GM19438 (cell line): ENCODE data around the gene SUB1.
"Not testable (repeated sequence)": the region's sequence is repeated elsewhere in the genome, so short reads cannot be mapped to it uniquely, and the experiment has no call there.

Experiments used
- ATAC-seq: cut with Tn5 transposase; IDR thresholded peaks from one replicate; pipeline ENCODE4 v1.9.1; 2021; ENCODE audit warnings: low read depth; ENCODE audit not compliant: unreplicated experiment

The SUB1 gene

DNA sequence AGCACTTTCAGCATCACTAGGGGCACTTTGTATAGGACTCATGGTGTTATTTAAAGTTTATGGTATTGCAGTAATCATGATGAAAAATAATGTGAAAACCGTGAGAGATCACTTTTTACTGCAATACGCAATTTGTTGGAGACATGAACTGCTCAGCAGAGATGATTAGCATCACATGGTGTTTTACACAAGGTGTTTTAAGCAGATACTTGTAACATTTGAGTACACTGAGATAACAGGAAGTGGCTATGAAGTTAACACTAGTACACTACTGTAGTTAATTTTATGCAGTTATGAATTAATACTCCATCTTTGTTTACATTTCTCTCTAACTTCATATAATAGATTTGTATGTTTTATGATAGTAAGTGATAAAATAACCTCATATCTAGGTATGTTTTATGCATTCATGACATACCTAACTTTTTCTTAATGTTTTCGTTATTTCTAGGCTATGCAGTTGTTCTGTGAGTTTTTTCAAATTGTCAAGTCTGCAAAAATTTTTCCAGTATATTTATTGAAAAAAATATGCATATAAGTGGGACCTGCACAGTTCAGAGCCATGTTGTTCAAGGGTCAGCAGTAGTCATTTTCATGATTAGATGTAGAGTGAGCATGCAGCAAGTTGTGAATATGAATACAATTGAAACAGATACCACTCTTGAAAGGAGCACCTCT lies 13.0 kb downstream of the SUB1 start:
- no peak for ATAC-seq

DNA sequence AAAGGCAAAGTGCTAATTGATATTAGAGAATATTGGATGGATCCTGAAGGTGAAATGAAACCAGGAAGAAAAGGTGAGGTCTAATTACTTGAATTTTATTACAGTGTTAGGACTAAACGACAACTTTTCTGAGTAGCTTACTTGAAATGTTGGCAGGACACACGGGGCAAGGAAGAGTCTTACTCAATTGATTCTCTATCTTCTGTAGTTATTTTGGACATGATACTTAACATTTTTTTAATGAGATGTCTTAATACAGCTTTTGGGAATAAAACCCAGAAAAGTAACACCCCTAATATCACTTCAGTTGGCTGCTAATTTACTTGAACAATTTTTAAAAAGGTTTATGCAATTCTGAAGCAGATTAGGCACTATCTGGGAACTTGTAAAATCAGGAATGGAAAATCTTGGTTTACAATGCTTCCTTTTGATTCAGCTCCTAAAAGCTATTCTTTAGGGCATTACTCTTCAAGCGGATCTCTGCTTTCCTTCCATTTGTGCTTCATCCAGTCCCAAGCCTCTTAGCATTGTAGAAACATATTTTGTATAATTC lies 13.7 kb downstream of the SUB1 start:
- no peak for ATAC-seq

DNA sequence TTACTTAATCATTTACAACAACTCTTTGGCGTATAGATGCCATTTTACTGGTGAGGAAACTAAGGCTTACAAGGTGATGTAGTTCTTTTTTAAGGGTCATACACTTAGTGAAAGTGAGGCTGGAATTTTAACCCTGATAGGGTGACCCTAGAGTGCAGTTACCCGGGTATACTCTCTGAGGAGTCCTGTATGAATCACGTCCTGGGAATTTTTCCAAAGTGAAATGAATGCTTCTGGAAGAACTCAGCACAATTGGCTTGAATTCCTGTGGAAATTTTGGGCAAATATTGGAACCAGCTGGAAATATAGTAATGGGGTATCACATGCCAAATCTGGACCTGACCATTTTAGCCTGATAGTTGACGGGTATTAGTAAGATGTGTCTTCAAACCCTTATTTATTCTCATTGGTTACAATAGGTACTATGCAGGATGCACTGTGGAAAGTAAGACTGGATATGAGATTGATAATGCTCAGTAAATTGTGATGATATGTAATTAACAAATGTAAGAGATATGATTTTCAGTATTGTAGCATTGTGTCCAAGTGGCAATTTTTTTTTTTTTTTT lies 14.8 kb downstream of the SUB1 start:
- no peak for ATAC-seq

DNA sequence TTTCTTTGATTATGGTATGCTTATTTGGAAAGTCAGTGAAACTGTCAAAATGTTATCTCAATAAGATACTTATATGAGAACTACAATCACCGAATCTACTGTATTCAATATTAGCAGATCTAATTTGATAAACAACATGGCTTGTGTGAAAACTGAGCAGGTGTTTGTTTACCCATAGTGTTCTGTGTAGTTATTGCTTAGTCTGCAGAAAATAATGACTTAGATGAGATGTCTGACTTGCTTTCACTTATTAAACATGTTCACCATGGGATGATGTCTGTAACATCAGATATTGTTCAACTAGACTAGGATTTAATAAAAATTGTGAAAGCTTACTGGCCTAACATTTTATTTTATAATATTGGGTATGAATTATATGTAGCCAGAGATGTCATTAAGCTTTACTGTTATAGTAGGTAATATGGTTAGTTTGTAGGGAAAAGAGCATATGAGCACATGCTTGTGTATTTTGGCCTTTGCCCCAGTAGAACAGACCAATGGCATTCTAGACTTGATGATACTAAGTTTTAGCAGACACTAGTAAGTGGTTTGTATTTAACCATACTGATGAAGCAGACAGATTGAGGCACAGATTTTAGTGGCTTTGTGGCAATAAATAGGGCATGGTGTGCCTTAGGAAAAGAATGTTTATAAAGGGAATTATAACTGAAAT lies 16.4 kb downstream of the SUB1 start:
- no peak for ATAC-seq

DNA sequence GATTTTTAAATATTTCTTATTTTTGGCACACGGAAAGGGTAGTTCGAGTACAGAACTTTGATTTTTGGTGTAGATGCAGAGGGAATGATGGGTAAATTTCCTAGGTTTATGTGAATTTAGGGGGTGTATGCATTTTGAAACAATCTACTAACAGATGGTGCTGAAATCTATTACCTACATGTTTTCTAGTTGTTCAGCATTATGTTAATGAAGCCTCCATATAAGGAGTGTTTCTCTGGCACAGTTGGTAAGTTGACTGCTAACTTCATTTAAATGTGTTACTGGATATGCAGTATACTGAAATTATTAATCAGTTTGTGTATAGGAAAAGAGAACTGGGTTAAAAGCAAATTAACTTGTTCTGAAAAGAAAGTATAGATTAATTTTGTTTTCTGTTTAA lies 17.5 kb downstream of the SUB1 start:
- no peak for ATAC-seq

DNA sequence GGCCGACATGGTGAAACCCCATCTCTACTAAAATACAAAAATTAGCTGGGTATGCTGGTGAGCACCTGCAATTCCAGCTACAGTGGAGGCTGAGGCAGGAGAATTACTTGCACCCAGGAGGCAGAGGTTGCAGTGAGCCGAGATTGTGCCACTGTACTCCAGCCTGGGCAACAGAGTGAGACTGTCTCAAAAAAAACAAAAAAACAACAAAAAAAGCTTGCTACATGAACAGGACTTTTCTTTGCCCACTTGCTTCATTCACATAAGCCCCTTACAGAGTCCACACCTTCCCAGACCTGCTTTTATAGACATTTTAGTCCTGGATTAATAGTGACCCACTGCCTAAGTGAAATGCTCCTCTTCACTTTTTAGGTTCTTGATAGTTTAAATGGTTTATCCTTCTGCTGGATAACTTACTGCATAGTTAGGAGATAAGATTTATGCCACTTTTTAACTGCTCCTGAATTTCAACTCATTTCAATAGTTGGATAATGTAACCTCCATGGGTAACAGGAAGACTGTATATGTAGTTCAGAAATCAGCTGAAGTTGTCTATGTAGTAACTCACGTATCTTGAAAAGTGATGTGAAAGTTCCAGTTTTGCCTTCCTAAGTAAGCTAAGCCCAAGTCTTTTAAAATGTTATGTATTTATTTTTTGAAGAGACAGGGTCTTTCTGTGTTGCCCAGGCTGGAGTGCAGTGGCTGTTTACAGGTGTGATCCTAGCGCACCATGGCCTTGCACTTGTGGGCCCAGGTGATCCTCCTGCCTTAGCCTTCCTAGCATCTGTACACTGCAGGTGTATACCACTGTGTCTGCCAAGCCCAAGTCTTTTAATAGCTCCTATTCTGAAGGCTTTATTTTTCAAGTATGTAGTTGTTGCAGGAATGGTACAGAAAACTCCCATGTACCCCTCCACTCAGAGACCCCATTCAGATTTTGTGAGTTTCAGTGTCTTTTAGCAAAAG lies 19.7 kb downstream of the SUB1 start:
- ATAC-seq: no peak

DNA sequence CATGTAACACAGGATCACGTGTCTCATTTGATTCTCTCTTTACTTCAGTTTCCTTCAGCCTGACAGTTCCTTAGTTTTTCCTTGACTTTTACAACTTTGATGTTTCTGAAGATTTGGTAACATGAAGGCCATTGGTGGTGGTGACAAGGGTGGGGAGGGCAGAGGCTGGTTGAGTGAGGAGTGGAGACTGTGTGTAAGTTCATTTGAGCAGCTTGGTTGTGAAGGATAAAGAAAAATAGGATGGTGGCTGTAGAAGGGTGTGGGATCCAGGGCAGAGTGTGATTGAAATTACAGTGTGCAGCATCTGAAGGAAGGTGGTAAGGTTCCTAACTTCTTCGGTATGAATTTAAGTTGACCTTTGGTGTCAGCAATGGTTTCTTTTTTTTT lies 20.4 kb downstream of the SUB1 start:
- ATAC-seq: no peak

DNA sequence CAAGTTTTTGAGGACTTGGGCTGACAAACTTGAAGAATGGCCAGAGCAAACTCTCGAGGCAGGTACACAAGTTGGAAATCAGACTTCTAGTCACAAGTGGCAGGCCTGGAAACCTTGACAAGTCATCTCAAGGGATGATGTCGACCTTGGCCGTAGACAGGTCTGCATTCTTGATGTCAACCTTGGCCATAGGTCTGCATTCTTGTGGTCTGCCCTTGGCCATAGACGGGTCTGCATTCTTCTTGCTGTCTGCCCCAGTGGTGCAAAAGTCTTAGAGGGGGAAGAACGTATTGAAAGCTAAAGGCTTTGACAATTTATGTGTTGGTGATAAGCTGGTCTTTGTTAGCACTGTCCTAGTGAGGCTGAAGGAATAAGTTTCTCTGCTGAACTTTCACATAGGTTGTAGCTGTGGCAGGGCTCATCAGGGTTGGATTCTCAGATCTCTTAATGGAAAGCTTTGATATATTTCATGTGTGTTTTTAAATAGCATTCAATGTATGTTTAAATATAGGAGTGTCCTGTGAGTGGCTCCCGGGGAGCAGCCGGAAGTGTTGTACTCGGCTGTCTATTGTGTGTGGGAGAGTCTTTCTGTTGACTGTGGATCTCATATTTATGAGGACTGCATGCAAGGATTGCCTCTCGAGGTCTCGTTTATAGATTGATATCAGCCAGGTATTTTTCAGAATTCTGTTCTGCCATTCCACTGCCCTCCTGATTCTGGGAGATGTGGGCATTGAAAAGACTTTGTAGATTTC lies 27.0 kb downstream of the SUB1 start:
- no peak for ATAC-seq

DNA sequence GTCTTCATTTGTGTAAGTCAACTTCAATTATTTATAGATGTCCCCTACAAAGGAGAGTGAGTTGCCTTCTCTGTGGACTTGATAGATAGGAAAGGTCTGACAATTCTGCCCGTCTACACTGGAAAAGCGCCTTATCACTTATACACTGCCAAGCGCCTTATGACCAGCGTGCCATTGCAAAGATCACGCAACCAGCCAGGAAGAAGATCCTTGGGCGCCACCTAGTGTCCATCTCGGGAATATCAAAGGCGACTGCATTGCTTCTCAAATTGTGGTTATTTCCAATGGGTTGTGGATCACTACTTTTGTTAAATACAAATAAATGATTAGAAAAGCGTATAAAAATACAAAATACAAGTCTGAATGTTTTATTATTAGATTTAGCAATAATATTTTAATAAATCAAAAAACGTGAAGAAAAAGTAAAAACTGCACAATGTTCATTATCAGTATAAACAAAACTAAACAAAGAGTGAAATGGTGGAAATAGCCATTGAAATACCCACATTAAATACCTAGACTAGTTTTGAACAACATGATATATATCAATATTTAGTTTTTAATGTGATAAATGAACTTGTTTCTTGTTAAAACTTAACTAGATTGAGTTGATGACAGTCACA lies 27.8 kb downstream of the SUB1 start:
- peak; percentile 54 for ATAC-seq

DNA sequence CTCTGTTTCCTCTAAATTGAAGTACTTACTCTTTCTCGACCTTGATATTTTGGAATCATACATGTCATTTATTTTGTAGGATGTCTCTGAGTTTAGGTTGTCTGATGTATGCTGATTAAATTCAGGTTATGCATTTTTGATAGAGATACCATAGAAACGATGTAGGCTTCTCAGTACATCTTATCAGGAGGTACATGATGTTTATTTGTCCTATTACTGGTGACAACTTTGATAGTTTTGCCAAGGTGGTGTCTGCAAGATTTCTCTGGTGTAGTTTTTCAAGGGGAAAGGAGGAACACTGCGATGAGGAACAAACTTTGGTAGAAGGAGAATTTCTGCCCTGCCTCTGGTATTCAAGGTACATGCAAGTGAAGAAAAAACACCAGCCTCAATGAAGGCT lies 29.9 kb downstream of the SUB1 start:
- no peak for ATAC-seq

DNA sequence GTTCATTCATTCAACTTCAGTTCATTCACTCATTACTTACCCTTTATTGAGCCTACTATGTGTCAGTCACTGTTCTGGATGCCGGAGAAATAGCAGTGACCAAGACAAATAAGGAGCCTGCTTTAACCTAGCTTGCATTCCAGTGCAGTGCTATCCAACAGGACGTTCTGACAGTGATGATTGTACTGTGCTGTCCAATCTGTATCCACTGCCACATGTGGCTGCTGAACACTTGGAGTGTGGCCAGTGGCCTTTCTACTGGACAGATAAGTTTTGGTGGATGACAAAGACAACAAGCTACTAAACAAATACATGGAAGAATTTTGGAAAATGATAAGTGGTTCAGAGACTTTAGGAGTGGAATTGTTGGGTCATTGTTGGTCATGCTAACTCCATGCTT lies 33.6 kb downstream of the SUB1 start:
- no peak for ATAC-seq

DNA sequence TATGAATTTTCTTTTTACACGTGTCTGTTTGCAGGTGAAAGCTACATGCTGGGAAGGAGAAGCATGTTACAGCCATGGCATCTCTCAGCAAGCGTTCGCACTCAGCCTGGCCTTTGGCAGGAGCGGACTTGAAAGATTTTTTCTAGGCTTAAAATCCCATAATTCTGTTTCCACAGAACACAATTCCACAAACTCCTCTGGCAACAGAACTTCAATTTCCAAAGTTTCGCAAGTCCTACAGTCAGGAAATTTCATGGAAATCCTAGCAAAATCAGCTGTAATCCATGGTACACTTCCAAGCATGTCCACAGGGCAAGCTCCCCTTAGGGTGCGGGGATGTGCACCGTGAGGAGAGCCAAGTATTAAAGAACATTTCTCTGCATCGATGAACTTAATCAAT lies 35.9 kb downstream of the SUB1 start:
- no peak for ATAC-seq

DNA sequence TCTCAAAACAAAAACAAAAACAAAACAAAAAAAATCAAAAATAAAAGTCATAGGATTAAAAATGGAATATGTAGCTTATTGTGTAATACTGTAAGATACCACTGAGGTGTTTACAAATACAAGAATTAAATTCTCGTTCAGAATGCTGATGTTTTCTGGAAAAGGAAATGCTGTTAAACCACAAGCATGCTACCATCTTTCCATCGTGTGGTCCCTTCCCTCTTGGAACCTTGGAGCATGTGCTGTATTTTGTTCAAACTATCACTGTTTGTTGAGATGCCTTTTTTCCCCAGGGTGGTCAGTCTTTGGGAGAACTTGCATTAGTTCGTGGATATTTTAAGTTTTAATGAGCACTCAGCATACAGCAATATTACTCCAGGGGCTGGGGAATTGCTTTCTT lies 39.7 kb downstream of the SUB1 start:
- ATAC-seq: no peak

DNA sequence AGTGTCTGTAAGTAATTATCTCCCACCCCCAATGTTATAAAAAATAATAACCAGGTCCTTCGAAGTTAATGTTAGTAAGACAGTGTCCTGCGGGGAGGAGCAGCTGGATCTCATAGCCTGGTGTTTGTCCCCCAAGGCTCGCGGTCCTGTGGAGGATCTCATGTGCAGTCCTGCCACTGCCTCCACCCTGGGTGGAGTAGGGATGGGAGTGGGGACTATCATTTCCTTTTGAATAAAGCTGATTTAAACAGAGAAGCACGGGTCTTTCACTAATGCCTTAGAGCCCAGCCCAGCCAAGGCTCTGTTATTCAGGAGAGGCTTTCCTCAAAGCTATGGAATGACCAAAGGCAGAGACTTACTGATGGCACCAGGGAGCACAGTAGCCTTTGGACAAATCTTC lies 40.2 kb downstream of the SUB1 start:
- ATAC-seq: no peak

DNA sequence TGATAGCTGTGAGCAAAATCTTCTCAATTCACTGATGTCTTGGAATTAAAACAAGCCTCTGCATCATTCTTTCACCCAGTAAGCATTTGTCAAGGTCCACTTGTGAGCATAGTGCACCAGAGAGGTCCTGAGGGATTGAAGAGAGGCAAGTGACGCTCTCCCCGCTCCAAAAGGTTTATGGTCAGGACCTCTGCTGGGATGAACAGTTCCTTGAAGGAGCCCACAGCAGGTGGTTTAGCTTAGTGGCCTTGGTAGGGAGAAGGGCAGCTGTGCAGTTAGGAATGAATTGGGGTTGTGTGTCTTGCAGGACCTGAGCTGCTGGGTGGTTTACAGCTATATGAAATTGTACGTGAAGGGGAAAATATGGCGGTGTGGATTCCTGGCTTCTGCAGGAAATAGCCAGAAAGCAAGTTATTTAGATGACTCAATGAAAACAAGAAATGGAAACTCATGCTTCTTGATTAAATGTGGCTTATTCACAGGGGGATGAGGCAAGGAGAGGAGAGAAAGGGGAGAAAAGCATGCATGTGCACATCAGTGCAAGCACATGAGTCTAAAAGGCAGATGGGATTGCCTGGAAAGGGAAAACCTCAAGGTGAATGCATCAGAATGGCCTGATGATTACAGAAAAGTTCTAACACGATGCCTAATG lies 42.0 kb downstream of the SUB1 start:
- ATAC-seq: no peak

DNA sequence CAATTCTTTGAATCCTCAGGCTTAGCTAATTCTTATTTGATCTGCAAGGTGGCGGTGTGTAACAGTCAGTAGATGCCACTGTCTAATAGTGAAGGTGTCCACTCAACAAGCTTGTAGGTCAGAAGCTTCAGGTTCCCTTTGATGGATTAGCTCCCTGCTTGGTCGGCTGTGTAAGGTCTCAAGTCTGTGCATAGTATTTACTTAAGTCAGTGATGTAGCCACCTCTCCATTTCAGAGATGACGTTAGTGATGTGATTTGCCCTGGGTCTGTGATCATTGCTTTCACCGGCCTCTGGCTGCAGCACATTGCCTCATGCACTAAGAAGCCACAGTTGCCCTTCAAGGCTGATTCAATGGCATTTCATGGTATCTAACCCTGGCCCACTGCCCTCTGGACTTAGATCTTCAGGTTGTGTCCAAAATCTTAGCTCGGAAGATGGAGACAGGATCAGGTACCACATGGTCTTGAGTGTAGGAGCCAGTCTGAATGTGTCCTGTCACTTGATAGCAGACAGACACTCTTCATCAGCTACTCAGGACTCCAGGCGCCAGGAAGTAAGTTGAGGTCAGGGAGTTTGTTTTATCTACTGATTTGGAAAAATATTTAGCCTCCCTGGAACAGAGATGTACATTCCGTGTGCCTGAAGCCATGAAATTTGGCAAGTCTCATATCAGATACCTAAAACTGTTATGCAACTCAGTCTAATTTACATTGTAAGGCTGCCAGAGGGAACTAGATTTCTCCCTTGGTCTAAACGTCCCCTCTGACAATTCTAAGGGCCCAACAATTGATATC lies 42.9 kb downstream of the SUB1 start:
- ATAC-seq: no peak

DNA sequence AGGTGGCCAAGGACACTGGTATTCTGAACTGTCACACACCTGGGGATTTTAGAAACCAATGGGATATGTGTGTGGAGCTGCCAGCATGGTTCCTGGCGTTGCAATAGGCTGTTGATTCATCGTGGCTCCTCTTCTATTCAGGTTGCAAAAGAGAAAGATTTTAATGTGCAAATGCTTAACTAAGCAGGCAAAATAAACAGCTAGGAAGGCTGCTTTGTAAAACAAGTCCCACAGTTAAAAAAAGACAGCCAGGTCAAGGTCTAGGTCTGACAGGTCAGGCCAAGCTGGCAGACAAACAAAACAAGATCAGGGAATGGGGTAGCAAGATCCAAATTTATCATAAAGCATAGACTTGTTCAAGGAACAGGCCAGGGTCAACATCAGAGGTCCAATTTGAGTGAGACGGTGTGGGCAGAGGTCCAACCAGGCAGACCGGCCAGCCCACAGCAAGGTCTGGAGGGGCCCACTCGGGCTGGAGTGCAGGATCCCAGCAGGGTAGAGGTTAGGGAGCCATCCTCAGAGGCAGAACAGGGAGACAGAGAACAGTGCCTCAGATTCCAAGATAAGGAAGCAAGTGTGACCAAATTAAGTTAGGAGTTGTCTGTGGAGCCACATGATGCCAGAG lies 45.6 kb downstream of the SUB1 start:
- ATAC-seq: no peak

DNA sequence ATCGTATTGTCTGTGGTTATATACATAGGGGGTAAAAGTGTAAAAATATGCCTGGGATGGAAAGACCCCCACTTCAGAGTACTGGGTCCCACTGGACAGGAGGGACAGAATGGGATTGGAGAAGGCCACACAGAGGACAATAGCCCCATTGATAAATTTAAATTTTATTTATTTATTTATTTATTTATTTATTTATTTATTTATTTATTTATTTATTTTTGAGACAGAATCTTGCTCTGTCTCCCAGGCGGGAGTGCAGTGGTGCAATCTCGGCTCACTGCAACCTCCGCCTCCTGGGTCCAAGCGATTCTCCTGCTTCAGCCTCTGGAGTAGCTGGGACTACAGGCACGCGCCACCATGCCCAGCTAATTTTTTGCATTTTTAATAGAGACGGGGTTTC lies 47.7 kb downstream of the SUB1 start:
- ATAC-seq: not testable (repeated sequence)
